Chondrocyte (in vitro differentiated cells): Measurements from ENCODE around the gene TRAF2. TPM values are rescaled to one million over a fixed set of nuclear protein-coding genes. Genes with fewer than 3 reads are reported as not detected.

Experiments
- DNase-seq: peaks from one replicate; pipeline ENCODE4 v3.0.0; 2021; ENCODE audit warnings: mixed read lengths, low spot score
- H3K27ac Mint-ChIP-seq: one replicate; pipeline ENCODE4 v1.8.0; 2021; ENCODE audit warnings: mild to moderate bottlenecking, moderate library complexity, mixed read lengths; ENCODE audit not compliant: unreplicated experiment
- H3K27me3 Mint-ChIP-seq: 2 replicates; pipeline ENCODE4 v1.8.0; 2021; ENCODE audit warnings: low read depth, mixed read lengths
- H3K36me3 Mint-ChIP-seq: 2 replicates; pipeline ENCODE4 v1.8.0; 2021; ENCODE audit warnings: low read depth, mixed read lengths
- H3K4me1 Mint-ChIP-seq: 2 replicates; pipeline ENCODE4 v1.8.0; 2021; ENCODE audit warnings: low read depth, mild to moderate bottlenecking, mixed read lengths
- H3K4me3 Mint-ChIP-seq: one replicate; pipeline ENCODE4 v1.8.0; 2021; ENCODE audit warnings: mild to moderate bottlenecking, moderate library complexity, mixed read lengths; ENCODE audit not compliant: unreplicated experiment
- H3K9me3 Mint-ChIP-seq: 2 replicates; pipeline ENCODE4 v1.8.0; 2021; ENCODE audit warnings: low read depth, mixed read lengths
- CTCF ChIP-seq: fragments of 200-600 bp; sonication (generic); IDR thresholded peaks from 2 replicates; pipeline ENCODE4 v1.5.0; 2021; ENCODE audit warnings: antibody characterized with exemption, mild to moderate bottlenecking, moderate library complexity
- total RNA-seq: library from RNA; stranded (reverse); gene quantifications from 3 replicates; pipeline ENCODE4 v1.2.1, GENCODE V29; 2021

Gene TRAF2
- total RNA-seq, 1 donor from 2014 or later = 10.4 TPM

GRCh38 chr9:136944519-136945332, 58.4 kb downstream of the TRAF2 start, which contains the start of the genes C8G and FBXW5:
C8G (plus strand) TSS chr9:136945243; CDS start chr9:136945321, 78 bp downstream.
FBXW5 (minus strand) TSS chr9:136944738; CDS start chr9:136944083, 655 bp downstream.
- Mint-ChIP-seq H3K27me3 (no peaks in the 10 kb centered on the region), H3K9me3 (no peaks in the 10 kb centered on the region), H3K27ac (peak within 1 kb of the TSS; percentile 69), H3K36me3 (peaks cover 5% of the 10 kb centered on the region), H3K4me3 (peak within 1 kb of the TSS; percentile 70), H3K4me1 (peaks cover 9% of the 10 kb centered on the region)
- peak; percentile 94 for TF ChIP-seq CTCF
- DNase-seq = peak; percentile 97

- Mint-ChIP-seq H3K27ac (no peak overlapping the region), H3K4me3 (no peak overlapping the region), H3K36me3 (peaks cover 5% of the 10 kb centered on the region), H3K4me1 (peaks cover 12% of the 10 kb centered on the region), H3K27me3 (no peaks in the 10 kb centered on the region), H3K9me3 (no peaks in the 10 kb centered on the region)
- peak; percentile 86 for DNase-seq
- TF ChIP-seq CTCF = no peak
Observed at GRCh38 chr9:136945333-136946227, 59.3 kb downstream of the TRAF2 start.

GRCh38 chr9:136946228-136947027, 60.1 kb downstream of the TRAF2 start:
- H3K36me3 Mint-ChIP-seq = peaks cover 2% of the 10 kb centered on the region
- H3K27me3 Mint-ChIP-seq = no peaks in the 10 kb centered on the region
- no peaks in the 10 kb centered on the region for H3K9me3 Mint-ChIP-seq
- peaks cover 12% of the 10 kb centered on the region for H3K4me1 Mint-ChIP-seq
- H3K4me3 Mint-ChIP-seq = no peak overlapping the region
- no peak for DNase-seq
- H3K27ac Mint-ChIP-seq = no peak overlapping the region
- no peak for TF ChIP-seq CTCF

- Mint-ChIP-seq H3K27ac (no peak overlapping the region), H3K4me3 (no peak overlapping the region), H3K27me3 (no peaks in the 10 kb centered on the region), H3K36me3 (no peaks in the 10 kb centered on the region), H3K4me1 (peaks cover 12% of the 10 kb centered on the region), H3K9me3 (no peaks in the 10 kb centered on the region)
- no peak for TF ChIP-seq CTCF
- DNase-seq = no peak
Observed at GRCh38 chr9:136947028-136947891, 60.9 kb downstream of the TRAF2 start.
